HG02938 (cell line): ENCODE results near the gene DDX60.
A peak's percentile ranks its signal among the peaks of the same experiment; 100 is the strongest.
"Not testable (repeated sequence)": the region's sequence is repeated elsewhere in the genome, so short reads cannot be mapped to it uniquely, and the experiment has no call there.

Source experiments
- ATAC-seq: cut with Tn5 transposase; IDR thresholded peaks from one replicate; pipeline ENCODE4 v1.9.1; 2021; ENCODE audit warnings: mild to moderate bottlenecking, moderate library complexity; ENCODE audit not compliant: unreplicated experiment

Gene DDX60

DNA sequence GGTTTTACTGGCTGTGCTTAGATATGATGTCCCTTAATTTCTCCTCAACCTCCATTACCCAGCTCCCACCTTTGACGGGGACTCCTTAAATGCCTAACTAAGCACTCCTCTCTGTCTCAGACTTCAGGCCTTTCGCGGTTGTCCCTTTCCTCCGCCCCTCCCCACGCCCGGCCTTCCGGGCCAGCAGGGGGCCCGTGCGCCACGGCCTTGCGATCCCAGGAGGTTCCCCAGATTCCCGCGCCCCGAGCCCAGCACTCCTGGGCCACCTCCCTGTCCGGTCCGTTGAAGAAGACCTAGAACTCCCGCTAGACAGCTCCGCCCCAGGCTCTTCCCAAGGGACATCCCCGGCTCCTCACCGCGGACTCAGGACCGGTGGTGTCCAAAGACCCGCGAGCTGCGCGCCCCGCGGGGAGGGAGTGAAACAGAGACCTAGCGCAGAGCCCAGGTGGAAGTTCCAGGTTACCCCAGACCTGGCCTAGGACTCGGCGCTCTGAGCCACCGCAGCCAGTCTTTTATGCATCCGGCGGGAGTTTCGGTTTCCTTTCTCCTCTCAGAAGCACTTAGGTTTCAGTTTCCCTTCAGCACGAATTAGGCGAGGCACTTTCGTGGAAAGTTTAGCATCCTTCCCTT is at the start of gene DDX60:
Gene DDX60 (minus strand): TSS at position 487 of the 630 bp plus-strand sequence. CDS start 7,493 bp downstream, outside the sequence.
- ATAC-seq: peak; percentile 99

DNA sequence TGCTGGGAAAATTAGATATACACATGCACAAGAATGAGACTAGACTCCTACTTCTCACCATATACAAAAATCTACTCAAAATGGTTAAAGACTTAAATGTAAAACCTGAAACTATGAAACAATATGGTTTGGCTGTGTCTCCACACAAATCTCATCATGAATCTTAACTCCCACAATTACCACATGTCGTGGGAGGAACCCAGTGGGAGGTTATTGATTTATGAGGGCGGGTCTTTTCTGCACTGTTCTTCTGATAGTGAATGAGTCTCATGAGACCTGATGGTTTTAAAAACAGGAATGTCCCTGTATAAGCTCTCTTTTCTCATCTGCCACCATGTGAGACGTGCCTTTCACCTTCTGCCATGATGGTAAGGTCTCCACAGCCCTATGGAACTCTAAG is 48.5 kb upstream of the DDX60 start:
- no peak for ATAC-seq

DNA sequence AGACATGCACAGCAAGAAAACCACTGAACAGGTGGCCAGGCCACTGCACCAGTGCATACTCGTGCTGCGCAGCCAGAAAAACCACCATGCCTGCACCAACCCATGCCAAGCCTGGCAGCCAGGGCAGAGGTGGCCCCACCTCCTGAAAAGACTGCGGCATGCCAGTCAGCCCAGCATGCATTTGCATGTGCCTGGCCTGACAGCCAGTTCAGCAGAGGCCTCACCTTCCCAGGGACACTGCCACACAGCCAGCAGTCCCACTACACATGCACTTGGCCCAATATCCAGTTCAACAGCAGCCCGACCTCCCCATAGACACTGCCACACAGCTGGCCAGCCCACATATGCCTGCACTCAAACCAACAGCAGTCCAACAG is 43.5 kb upstream of the DDX60 start:
- ATAC-seq: no peak

- ATAC-seq: peak; percentile 64
Measured at GRCh38 chr4:168361365-168362024, 42.9 kb upstream of the DDX60 start.

DNA sequence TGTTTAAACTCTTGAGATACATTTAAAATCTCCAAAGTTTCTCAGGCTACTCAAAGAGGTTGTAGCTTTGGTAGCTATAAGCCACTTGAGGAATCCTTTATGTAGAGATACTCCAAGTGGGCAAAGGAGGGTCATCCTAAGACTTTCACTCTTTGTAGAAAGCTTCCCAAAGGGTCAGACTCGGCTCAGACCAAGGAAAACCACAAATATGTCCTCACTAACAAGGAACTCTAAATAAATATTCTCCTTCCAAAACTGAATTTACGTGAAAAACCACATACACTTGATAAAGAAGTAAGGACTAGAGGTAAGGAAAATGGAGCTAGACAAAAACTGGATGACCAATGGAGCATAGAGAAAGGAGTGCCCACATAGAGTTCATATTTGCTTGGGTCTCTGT is 41.7 kb upstream of the DDX60 start:
- no peak for ATAC-seq

- no peak for ATAC-seq
Measured at GRCh38 chr4:168357941-168358340, 39.4 kb upstream of the DDX60 start.

DNA sequence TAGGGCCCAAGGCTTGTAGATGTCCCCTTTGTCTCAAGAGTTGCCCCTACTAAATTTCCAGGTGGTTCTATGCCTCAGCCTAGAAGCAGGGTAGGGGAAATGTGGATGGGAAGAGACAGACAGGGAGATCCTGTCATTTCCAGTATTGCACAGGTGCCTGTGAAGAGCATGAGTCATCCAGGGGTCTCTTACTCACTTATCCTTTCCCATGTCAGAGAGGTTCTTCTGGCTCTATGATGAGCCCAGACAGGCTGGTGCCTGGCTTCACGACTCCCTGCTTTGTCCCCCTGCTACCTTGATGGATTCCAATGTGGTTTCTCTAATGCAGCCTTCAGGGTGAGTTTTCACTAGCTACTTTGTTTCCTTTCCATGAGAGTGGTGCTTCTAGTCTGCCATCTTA is 35.2 kb upstream of the DDX60 start:
- ATAC-seq: no peak

DNA sequence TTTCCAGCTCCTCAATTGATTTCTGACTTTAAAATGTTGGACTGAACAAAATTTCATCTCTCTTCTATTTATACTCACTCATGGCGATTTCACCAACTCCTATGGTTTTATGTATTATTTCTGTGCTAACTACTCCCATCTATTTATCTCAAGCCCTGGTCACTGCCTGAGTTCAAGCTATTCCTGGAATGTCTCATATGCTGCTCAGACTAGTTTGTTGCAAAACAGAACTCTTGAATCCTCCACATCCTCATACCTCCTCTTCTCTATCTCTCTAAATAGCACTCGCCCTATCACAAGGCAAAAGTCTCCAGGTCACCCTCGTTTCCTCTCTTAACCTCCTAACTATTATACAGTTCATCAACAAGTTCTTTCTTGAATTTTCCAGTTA is 19.0 kb upstream of the DDX60 start:
- no peak for ATAC-seq

- ATAC-seq: no peak
Measured at GRCh38 chr4:168336837-168337549, 18.4 kb upstream of the DDX60 start.

DNA sequence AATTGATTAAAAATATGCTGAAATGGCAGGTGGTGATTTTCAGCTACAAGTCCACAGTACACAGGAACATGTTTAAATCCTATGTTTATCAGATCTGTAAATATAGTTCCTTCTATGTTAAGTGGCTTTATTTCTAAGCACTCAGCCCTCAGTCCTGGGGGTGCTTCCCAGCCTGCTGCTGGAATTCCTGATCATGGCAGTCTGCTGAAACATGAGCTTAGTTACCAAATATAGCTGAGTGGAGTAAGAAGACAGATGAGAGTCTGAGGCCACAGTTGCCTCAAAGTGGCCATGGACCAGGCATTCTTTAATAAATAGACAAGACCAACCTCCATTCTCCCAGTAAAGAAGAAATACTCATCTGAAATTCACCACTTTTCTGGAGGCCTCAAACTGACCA is 17.1 kb upstream of the DDX60 start:
- no peak for ATAC-seq

DNA sequence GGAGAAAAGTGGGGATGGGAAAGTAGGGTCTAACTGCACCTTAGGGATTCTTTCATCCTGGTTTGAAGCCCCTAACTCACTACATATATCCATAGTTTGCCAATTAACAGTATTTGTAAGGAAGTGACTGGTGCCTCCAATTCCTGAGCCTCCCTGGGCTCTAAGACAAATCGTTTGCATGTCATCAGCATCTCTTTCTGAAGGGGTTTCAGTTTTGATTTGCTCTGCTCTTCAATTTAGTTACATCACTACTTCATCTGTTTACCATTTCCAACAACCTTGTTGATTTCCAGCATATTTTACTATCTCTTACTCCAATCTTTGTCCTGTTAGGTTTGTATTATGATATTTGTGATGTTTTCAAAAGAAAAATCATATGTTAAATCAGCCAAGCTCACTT is 15.5 kb upstream of the DDX60 start:
- no peak for ATAC-seq

DNA sequence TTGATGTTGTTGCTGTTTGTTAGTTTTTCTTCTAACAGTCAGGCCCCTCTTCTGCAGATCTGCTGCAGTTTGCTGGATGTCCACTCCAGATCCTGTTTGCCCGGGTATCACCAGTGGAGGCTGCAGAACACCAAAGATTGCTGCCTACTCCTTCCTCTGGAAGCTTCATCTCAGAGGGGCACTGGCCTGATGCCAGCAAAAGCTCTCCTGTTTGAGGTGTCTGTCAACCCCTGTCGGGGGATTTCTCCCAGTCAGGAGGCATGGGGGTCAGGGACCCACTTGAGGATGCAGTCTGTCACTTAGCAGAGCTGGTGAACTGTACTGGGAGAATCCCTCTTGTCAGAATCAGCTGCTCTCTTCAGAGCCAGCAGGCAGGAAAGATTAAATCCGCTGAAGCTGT is 12.0 kb upstream of the DDX60 start:
- ATAC-seq: not testable (repeated sequence)

- ATAC-seq: no peak
Measured at GRCh38 chr4:168325591-168325990, 7.0 kb upstream of the DDX60 start.

- ATAC-seq: no peak
Measured at GRCh38 chr4:168321006-168321405, 2.5 kb upstream of the DDX60 start.

DNA sequence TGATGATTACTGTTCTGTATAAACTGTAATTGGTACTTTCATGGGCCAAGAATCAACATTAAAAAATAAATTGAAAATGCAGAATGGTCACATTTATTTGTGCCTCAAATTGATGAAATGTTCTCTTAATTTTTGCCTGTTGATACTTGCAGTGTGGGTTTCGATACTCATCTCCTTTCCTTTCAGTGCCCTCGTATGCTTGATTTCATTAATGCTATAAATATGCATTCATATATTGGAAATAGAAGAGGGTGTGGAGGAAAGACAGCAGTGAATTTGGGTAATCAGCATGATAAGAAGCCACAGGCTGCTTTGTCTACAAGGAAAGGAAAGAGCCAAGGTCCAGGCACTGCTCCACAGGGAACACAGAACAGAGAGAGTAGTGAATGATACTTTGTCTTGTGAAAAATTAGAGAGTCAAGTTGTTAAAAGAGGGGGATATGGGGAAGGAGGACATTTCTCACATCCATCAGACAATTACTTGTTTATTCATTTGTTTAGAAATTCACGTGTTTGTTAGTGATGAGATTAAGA is 1.0 kb upstream of the DDX60 start:
- no peak for ATAC-seq

GRCh38 chr4:168317621-168318020 is 931 bp downstream of the DDX60 start:
- no peak for ATAC-seq

- no peak for ATAC-seq
Measured at GRCh38 chr4:168309781-168310180, 8.8 kb downstream of the DDX60 start.

DNA sequence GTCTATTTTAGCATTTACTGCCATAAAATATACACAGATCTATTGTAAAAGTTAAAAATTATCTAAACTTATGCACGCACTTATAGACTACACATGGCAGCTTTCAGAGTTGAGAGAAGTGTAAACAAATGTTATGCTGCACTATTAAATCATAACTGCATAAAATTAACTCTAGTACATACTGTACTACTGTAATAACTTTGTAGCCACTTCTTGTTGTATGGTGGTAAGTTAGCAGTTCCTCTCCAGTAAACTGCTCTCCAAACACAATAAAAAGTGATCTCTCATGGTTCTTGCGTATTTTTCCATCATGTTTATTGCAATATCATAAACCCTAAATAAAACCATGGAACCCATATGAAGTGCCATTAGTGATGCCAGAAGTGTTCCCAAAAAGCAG is 9.6 kb downstream of the DDX60 start:
- no peak for ATAC-seq

GRCh38 chr4:168306476-168306875 is 12.1 kb downstream of the DDX60 start:
- ATAC-seq: no peak

- ATAC-seq: no peak
Measured at GRCh38 chr4:168304744-168305459, 13.7 kb downstream of the DDX60 start.

GRCh38 chr4:168303430-168303829 is 15.1 kb downstream of the DDX60 start:
- not testable (repeated sequence) for ATAC-seq
